NCI-H2227 (cell line): ENCODE results near the gene SSX4.
"Not testable (repeated sequence)": the region's sequence is repeated elsewhere in the genome, so short reads cannot be mapped to it uniquely, and the experiment has no call there.

Experiments used
- DNase-seq: peaks from one replicate; lab custom pipeline; 2025; ENCODE audit not compliant: unreplicated experiment; lab: John Stamatoyannopoulos, UW

SSX4 gene

DNA sequence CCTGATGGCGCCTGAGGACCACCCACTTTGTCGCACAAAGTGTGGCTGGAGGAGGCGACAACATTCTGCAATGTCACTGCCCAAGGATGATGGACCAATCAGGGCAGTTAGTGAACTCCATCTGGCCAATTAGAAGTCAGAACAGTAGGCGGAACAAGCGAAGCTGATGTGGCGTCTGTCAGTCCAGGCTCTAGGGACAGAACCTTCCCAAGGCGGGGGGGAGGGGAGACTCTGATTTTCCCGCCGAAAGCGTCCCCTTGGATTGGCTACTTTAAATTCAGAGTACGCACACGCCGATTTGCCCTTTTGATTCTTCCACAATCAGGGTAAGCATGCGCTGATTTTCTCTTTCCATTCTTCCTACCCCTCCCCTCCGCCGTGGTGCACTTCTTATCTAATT is at the start of gene SSX4:
Gene SSX4, plus strand, starts transcription at position 301 of the 400 bp plus-strand sequence. CDS start 515 bp downstream, outside the sequence.
- DNase-seq: not testable (repeated sequence)

DNA sequence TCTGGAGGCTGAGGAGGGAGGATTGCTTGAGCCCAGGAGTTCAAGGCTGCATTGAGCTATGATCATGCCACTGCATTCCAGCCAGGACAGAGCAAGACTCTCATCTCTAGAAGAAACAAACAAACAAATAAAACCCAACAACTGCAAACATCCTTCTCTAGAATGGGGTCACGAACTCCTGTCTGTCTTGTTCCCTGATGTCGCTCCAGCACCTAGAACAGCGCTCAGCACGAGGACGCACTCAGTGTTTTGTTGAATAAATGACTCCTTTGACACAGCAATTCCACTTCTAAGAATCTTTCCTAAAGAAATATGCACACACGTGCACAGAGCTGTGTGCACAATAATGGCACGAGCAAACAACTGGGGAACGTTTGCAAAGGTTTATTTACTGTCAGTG is 37.3 kb upstream of the SSX4 start:
- DNase-seq: not testable (repeated sequence)

DNA sequence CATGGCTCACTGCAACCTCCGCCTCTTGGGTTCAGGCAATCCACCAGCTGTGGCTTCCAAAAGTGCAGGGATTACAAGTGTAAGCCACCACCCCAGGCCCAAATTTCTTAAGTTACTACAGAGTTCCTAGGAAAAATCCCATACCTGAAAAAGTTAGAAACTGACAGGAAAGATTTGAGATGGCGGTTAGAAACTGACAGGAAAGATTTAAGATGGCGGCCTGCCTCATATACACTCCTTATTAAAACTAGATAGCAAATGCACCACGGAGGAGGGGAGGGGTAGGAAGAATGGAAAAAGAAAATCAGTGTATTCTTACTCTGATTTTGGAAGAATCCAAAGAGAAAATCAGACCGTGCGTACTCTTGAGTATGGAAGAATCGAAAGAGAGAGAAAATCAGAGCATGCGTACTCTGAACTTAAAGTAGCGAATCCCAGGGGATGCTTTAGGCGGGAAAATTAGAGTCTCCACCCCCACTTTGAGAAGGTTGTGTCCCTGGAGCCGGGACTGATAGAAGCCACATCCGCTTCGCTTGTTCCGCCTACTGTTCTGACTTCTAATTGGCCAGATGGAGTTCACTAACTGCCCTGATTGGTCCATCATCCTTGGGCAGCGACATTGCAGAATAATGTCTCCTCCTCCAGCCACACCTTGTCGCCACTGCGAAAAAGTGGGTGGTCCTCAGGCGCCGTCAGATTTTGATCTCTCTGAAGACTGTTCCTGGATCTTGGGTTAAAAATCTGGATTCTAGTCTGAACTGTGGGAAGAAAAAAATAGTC is 26.8 kb upstream of the SSX4 start, which contains the start of gene SSX3:
Gene SSX3, minus strand, starts transcription at position 389 of the 780 bp plus-strand sequence. CDS start 1,454 bp downstream, outside the sequence.
- not testable (repeated sequence) for DNase-seq

DNA sequence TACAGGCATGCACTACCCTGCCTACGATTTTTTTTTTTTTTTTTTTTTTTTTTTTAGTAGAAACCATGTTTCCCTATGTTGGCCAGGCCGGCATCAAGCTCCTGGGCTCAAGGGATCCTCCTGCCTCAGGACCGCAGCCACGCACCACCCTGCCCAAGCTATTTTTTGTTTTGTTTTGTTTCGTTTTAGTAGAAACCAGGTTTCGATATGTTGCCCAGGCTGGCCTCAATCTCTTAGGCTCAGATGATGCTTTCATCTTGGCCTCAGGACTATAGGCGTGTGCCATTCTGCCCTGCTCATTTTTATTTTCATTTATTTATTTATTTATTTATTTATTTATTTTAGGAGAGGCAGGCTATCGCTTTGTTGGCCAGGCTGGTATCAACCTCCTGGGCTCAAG is 25.7 kb upstream of the SSX4 start:
- DNase-seq: no peak

- DNase-seq: not testable (repeated sequence)
Measured at GRCh38 chrX:48359281-48359680, 24.1 kb upstream of the SSX4 start.

DNA sequence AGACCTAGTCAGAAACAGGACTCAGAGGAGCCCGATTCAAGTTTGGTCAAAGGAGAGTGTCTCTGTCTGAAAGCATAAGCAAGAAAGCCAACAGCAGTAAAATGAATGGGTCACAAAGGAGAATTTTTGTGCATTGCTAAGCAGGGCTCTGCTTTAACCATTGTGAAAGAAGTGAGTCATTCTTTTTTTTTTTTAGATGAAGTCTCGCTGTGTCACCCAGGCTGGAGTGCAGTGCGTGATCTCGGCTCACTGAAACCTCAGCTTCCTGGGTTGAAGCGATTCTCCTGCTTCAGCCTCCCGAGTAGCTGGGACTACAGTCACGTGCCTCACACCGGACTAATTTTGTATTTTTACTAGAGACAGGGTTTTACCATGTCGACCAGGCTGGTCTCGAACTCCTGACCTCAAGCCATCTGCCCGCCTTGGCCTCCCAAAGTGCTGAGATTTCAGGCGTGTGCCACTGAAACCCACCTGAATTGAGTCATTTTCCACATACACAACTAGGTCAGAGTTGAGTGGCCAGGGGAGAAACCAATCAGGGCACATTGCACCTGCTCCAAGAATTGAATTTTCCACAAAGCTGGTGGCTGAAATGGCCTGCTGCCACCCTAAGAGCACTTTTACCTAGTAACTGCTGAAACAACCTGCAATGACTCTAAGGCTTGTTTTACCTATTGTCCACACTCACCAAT is 15.5 kb upstream of the SSX4 start:
- not testable (repeated sequence) for DNase-seq

GRCh38 chrX:48370408-48370807 is 12.9 kb upstream of the SSX4 start:
- DNase-seq: not testable (repeated sequence)

DNA sequence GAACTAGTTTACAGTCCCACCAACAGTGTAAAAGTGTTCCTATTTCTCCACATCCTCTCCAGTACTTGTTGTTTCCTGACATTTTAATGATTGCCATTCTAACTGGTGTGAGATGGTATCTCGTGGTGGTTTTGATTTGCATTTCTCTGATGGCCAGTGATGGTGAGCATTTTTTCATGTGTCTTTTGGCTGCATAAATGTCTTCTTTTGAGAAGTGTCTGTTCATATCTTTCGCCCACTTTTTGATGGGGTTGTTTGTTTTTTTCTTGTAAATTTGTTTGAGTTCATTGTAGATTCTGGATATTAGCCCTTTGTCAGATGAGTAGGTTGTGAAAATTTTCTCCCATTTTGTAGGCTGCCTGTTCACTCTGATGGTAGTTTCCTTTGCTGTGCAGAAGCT is 13.6 kb downstream of the SSX4 start:
- DNase-seq: not testable (repeated sequence)

GRCh38 chrX:48397825-48398224 is 14.5 kb downstream of the SSX4 start:
- DNase-seq: not testable (repeated sequence)

GRCh38 chrX:48411860-48412259 is 28.5 kb downstream of the SSX4 start, which contains the start of gene SSX4B:
SSX4B (minus strand) TSS chrX:48411960; CDS start chrX:48411372, 588 bp downstream.
- DNase-seq: not testable (repeated sequence)

DNA sequence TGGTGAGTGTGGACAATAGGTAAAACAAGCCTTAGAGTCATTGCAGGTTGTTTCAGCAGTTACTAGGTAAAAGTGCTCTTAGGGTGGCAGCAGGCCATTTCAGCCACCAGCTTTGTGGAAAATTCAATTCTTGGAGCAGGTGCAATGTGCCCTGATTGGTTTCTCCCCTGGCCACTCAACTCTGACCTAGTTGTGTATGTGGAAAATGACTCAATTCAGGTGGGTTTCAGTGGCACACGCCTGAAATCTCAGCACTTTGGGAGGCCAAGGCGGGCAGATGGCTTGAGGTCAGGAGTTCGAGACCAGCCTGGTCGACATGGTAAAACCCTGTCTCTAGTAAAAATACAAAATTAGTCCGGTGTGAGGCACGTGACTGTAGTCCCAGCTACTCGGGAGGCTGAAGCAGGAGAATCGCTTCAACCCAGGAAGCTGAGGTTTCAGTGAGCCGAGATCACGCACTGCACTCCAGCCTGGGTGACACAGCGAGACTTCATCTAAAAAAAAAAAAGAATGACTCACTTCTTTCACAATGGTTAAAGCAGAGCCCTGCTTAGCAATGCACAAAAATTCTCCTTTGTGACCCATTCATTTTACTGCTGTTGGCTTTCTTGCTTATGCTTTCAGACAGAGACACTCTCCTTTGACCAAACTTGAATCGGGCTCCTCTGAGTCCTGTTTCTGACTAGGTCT is 43.8 kb downstream of the SSX4 start:
- not testable (repeated sequence) for DNase-seq

DNA sequence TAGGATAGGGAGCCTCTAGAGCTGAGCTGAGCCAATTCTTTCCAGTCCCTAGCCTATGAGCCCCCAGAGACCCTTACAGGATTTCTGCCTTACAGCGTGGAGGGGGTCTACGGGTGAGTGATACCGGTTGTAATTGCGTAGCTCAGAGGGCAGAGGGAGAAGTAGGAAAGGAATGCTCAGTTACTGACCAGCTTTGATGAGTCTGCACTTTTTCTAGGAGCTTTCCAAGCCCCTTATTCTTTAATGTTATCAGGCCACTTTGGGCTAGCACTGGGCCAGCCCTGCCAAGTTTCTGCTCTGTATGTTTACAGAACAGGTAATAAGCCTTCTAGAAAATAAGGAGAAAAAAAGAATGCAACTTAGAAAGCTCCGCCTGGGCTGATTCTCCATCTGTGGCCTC is 46.3 kb downstream of the SSX4 start:
- DNase-seq: not testable (repeated sequence)

DNA sequence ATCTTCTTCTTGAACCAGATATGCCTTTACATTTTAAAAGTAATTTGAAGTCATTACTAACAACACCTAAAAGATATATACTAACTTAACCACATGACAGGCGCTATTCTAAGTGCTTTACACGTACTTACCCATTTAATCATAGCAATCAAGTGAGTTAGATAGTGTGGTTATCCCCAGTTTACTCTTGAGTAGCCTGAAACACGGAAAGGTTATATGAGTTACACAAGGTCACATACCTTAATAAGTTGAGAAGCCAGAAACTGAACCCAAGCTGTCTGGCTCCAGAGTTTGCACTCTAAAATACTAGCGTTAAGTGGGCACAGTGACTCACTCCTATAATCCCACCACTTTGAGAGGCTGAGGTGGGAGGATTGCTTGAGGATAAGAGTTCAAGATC is 46.8 kb downstream of the SSX4 start:
- DNase-seq: not testable (repeated sequence)

- not testable (repeated sequence) for DNase-seq
Measured at GRCh38 chrX:48433713-48434112, 50.4 kb downstream of the SSX4 start.
